ENCODE measurements around the gene FAM241B.

DNA sequence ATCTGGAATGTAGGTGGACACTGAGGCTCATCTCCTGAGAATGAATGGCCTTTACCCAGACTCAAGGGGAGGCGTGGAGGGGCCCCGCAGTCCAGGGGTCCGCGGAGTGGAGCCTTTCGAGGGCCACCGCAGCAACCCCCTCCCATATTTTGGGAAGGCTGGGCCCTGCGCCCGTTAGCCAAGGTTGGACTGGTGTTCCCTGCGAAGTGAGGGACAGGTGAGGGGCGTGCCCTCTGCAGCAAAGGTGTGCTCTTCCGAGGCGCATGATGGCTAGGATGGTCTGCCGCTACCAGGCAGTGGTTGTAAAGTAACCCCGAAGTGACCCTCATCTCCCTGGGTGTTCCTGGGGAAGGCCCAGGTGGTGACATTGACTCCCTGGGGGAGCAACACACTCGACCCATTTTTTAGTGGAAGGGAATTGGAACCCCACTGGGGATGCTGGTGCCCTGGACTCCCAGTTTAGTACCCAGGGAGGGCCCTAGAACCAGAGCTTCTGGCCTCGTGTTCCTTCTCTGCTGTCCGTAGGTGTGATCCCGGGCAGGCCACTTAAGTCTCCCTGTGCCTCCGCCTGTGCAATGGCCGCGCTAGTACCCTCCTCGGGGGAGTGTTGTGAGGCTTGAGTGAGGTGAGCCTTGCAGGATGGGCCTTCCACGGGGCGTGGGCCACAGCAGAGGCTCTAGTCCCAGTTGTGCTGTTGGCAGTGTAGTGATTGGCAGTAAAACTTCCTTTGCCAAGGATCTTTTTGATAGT is 779 bp downstream of the FAM241B start:
- TF ChIP-seq CTCF (IDR thresholded peaks at IDR 0.05) (no peak), POLR2A (IDR thresholded peaks at IDR 0.05) (no peak), POLR2AphosphoS5 (IDR thresholded peaks at IDR 0.05; ENCODE audit: insufficient read depth in 1 of 2, low read depth in 1 of 2) (no peak)

All from vagina (tissue), 2 donors.